T-helper 1 cell treated with Interleukin-12 subunit alpha and Interleukin-12 subunit beta and Interleukin-4 antibody, amounts not matched to agents 30 ng/mL and 1 ng/mL, for 36 hours (primary cell): ENCODE data around the gene WIPF1. TPM values are rescaled to one million over a fixed set of nuclear protein-coding genes. Genes with fewer than 3 reads are reported as not detected.

Source experiments
- total RNA-seq: library from RNA; stranded (reverse); gene quantifications from 2 replicates; pipeline ENCODE4 v1.2.3, GENCODE V29; 2022

The WIPF1 gene
- total RNA-seq, 1 donor from 2014 or later, result 587 TPM

Other genes with a start within 250 kb of the WIPF1 start
- 18.0 and 18.5 TPM in 2 replicates for gene SCRN3, start 202.1 kb downstream of the WIPF1 start, total RNA-seq
- 18.0 and 19.2 TPM in 2 replicates for gene GPR155, start 110.8 kb downstream of the WIPF1 start, total RNA-seq
- not detected in 2 replicates for gene CHRNA1, start 166.7 kb upstream of the WIPF1 start, total RNA-seq